Choroid plexus epithelial cell (primary cell): ENCODE results near the gene EVL.

Source experiments
- DNase-seq: peaks from one replicate; pipeline ENCODE4 v3.0.0-alpha.2; 2010; ENCODE audit warnings: low read depth
- H3K4me3 ChIP-seq: 2 replicates; pipeline ENCODE4 v1.5.1; 2011; ENCODE audit warnings: low read depth, mild to moderate bottlenecking, control low read depth, low read length, moderate library complexity
- CTCF ChIP-seq: conservative IDR thresholded peaks from 2 replicates; pipeline ENCODE4 v1.5.1; 2011; ENCODE audit warnings: low read depth, mild to moderate bottlenecking, control low read depth, inconsistent platforms, low read length, moderate library complexity

EVL gene

DNA sequence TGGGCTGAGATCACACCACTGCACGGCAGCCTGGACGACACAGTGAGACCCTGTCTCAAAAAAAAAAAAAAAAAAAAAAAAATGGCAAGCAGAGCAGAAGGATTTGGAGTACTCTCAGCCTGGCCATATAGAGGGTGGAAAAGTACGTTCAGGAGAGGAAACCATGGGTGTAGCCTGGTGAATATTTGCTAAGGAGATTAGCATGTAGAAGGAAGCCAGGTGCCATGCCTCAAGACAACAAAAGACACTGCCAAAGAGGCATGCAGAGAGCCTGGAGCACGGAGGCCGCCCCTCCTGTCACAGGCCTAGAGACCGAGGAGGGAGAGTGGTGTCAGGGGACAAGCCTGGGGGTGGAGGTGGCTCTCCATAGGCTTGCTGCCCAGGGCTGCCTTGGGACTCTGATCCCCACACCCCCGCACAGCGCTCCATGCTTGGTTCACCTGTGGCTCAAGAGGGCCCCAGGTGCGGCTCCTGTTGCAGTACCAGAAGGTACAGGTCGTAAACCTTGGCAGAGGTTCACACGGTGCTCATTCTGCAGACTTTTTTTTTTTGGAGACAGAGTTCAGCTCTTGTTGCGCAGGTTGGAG lies 122.1 kb downstream of the EVL start:
- H3K4me3 ChIP-seq: no peak overlapping the region
- TF ChIP-seq CTCF: no peak
- no peak for DNase-seq

- H3K4me3 ChIP-seq: no peak overlapping the region
- no peak for DNase-seq
- TF ChIP-seq CTCF: no peak
Measured at GRCh38 chr14:100188392-100189030, 123.3 kb downstream of the EVL start.

- H3K4me3 ChIP-seq: no peak overlapping the region
- no peak for DNase-seq
- TF ChIP-seq CTCF: no peak
Measured at GRCh38 chr14:100190126-100190525, 124.9 kb downstream of the EVL start.

DNA sequence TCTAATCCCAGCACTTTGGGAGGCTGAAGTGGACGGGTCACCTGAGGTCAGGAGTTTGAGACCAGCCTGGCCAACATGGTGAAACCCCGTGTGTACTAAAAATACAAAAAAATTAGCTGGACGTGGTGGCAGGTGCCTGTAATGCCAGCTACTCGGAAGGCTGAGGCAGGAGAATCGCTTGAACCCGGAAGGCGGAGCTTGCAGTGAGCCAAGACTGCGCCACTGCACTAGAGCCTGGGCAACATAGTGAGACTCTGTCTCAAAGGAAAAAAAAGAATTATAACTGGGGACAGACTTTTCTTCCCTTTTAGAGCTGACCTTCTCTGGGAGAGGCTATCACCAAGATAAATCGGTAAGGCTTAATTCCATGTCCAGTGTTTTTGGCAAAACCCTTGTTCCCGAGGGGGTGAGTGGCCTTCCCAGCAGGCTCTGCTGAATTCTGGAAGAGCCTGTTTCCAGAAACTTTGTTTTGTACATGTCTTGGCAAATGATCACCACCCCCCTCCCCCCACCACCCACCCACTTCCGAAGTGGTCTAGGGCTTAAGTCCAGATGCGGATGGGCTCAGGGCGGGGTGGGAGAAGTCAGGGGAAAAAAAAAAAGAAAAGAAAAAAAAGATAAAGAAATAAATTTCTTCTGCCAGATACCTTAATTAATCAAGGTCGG lies 126.5 kb downstream of the EVL start:
- no peak overlapping the region for H3K4me3 ChIP-seq
- TF ChIP-seq CTCF: no peak
- no peak for DNase-seq

- peak overlapping the region; percentile 61 for H3K4me3 ChIP-seq
- DNase-seq: no peak
- TF ChIP-seq CTCF: no peak
Measured at GRCh38 chr14:100192250-100192671, 127.0 kb downstream of the EVL start.

GRCh38 chr14:100192672-100193416 lies 127.6 kb downstream of the EVL start:
- TF ChIP-seq CTCF: peak; percentile 79
- H3K4me3 ChIP-seq: peak overlapping the region; percentile 61
- DNase-seq: peak; percentile 98
